ENCODE measurements around the gene PHF10.

The PHF10 gene

DNA sequence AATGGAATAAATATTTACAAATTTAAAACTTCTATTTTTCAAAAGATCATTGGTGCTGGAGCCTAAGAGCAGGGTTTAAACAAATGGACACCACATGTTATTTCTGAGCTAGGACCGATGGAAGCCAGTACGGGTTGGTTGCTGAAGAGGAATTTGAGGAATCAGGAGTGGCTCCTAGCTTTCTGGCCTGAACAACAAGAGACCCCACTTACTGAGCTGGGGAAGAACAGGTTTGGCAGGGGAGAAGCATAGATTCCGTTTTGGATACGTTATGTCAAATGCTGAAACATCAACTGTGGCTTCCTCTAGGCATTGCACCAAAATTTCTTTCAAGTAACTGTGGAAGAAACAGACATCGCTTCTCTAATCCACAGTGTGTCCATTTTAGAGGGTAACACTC lies 29.2 kb downstream of the PHF10 start:
- TF ChIP-seq, protein P1, sequence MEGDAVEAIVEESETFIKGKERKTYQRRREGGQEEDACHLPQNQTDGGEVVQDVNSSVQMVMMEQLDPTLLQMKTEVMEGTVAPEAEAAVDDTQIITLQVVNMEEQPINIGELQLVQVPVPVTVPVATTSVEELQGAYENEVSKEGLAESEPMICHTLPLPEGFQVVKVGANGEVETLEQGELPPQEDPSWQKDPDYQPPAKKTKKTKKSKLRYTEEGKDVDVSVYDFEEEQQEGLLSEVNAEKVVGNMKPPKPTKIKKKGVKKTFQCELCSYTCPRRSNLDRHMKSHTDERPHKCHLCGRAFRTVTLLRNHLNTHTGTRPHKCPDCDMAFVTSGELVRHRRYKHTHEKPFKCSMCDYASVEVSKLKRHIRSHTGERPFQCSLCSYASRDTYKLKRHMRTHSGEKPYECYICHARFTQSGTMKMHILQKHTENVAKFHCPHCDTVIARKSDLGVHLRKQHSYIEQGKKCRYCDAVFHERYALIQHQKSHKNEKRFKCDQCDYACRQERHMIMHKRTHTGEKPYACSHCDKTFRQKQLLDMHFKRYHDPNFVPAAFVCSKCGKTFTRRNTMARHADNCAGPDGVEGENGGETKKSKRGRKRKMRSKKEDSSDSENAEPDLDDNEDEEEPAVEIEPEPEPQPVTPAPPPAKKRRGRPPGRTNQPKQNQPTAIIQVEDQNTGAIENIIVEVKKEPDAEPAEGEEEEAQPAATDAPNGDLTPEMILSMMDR (conservative IDR thresholded peaks at IDR 0.05) = no peak
- TF ChIP-seq ZFX (IDR thresholded peaks at IDR 0.05) = no peak

DNA sequence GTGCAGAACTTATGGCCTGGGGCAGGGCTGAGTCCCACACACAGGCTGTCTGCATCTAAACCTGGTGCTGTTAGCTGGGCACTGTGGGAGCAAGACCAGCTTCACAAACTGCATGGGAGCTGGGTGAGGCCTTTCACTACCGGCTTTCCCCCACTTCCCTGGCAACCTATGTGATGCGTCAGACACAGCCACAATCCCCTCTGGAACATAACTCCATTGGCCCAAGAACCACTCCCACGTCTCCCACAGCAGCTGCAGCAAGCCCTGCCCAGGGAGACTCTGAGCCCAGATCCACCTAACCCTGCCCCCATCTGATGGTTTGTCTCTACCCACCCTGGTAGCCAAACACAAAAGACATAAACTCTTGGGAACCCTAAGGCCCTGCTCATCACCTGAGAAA lies 31.8 kb downstream of the PHF10 start:
- H3K27ac ChIP-seq = no peak overlapping the region
- no peak for TF ChIP-seq ZFX (IDR thresholded peaks at IDR 0.05)
- TF ChIP-seq, protein P1 (conservative IDR thresholded peaks at IDR 0.05) = no peak

More for the DNA sequence above, 29.2 kb downstream of the PHF10 start:
- no peak overlapping the region for H3K27ac ChIP-seq

DNA sequence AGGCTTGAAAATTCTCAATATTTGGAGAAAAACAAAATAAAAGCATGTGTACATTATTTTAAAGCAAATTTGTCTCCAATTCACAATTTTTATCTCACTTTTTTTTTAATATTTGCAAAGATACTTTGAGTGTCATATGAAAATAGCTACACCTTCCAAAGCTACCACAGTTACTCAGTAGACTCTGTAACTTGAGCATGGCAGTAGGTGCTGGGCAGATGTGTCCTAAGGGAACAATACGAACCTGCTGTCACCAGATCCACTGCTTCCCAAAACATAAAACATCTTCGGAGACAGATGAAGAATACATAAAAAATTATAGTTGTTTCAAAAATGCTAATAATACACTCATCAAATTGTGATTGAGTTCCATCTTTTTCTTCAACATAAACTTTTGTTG lies 33.0 kb downstream of the PHF10 start:
- H3K27ac ChIP-seq = no peak overlapping the region
- TF ChIP-seq, protein P1 (conservative IDR thresholded peaks at IDR 0.05) = no peak

DNA sequence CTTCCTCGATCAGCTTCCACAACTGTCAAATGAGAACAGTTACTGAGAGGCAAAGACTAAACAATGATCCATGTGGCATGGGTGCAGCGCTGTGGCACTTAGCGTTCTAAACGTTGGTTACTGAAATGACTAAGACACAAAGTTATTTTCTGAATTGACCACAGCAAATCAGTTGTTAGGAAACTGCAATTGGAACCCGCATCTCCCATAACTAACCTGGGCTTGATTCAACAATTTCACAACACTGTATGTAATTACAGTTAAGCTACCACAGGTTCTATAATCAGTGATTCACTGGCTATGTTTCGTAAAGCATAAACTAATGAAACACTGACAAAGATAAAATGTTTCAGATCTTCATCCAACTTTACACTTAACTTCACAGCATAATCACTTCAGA lies 35.0 kb downstream of the PHF10 start:
- TF ChIP-seq, protein P1 (conservative IDR thresholded peaks at IDR 0.05) = no peak
- TF ChIP-seq ZFX (IDR thresholded peaks at IDR 0.05) = no peak
- H3K27ac ChIP-seq = no peak overlapping the region

DNA sequence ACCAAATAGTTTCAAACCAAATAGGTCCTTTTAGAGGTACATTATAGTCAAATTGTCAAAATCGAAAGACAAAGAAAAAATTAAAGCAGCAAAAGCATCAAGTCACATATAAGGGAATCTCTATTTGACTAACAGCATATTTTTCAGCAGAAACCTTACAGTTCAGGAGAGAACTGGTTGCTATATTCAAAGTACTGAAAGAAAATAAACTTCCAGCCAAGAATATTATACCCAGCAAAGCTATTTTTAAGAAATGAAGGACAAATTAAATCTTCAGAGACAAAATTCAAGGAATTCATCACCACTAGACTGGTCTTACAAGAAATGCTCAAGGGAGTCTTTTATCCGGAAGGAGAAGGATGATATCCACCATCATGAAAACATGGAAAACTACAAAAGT lies 38.4 kb downstream of the PHF10 start:
- no peak overlapping the region for H3K27ac ChIP-seq
- TF ChIP-seq, protein P1 (conservative IDR thresholded peaks at IDR 0.05) = no peak
- TF ChIP-seq ZFX (IDR thresholded peaks at IDR 0.05) = no peak

DNA sequence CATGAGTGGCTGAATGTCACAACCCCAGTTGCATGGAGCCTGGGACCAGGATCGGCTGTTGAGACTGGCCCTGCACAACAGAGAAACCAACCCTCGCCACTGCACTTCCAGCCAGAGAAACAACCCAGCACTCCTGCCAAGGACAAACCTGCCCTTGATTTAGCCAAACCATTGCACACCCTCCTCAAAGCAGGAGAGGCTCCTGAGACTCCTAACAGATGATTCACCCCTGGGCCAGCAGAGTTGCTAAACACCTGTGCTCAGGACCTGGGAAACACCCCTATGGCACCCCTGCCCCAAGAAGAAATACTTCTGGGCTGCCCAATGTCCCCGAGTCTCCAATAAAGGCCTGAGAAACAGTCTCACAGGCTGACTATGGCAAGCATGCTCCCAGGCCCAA lies 40.2 kb downstream of the PHF10 start:
- H3K27ac ChIP-seq = no peak overlapping the region
- TF ChIP-seq, protein P1 (conservative IDR thresholded peaks at IDR 0.05) = no peak
- no peak for TF ChIP-seq ZFX (IDR thresholded peaks at IDR 0.05)

DNA sequence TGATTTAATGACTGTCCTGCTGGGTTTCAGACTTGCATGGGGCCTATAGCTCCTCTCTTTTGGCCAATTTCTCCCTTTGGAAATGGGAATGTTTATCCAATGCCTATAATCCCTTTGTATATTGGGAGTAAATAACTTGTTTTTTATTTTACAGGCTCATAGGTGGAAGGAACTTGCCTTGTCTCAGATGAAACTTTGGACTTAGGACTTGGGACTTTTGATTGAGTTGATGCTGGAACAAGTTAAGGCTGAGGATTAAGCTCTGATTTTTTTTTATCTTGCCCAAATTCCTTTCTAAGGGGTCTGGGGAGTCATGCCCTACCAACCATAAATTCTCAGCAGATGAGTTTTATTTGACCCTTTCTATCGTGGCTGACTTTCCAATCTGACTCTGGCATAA lies 46.0 kb downstream of the PHF10 start:
- no peak for TF ChIP-seq ZFX (IDR thresholded peaks at IDR 0.05)
- TF ChIP-seq, protein P1 (conservative IDR thresholded peaks at IDR 0.05) = no peak
- H3K27ac ChIP-seq = no peak overlapping the region
